Hindlimb muscle (tissue), 1 donor: ENCODE data around the gene POM121C. TPM values are rescaled to one million over a fixed set of nuclear protein-coding genes. Genes with fewer than 3 reads are reported as not detected.
"Not testable (repeated sequence)": the region's sequence is repeated elsewhere in the genome, so short reads cannot be mapped to it uniquely, and the experiment has no call there.

Experiments used
- DNase-seq: peaks from one replicate; pipeline ENCODE4 v3.0.0-alpha.2; 2013
- polyA plus RNA-seq: library from polyadenylated mRNA; unstranded; fragments of 120-200 nt; gene quantifications from one replicate; pipeline ENCODE4 v1.2.1, GENCODE V29; 2013; ENCODE audit not compliant: insufficient read length

The POM121C gene
- polyA plus RNA-seq, 1 donor = 42.6 TPM

- DNase-seq = not testable (repeated sequence)
Measured at GRCh38 chr7:75423481-75423880, 62.6 kb downstream of the POM121C start.

- DNase-seq = not testable (repeated sequence)
Measured at GRCh38 chr7:75421798-75422710, 64.0 kb downstream of the POM121C start.

- DNase-seq = not testable (repeated sequence)
Measured at GRCh38 chr7:75420152-75420551, 65.9 kb downstream of the POM121C start.

- DNase-seq = not testable (repeated sequence)
Measured at GRCh38 chr7:75419693-75420092, 66.4 kb downstream of the POM121C start.

GRCh38 chr7:75419210-75419609 lies 66.9 kb downstream of the POM121C start:
- not testable (repeated sequence) for DNase-seq

GRCh38 chr7:75418292-75418858 lies 67.7 kb downstream of the POM121C start:
- DNase-seq = not testable (repeated sequence)

- not testable (repeated sequence) for DNase-seq
Measured at GRCh38 chr7:75416787-75417186, 69.3 kb downstream of the POM121C start.

GRCh38 chr7:75415829-75416373 lies 70.2 kb downstream of the POM121C start:
- not testable (repeated sequence) for DNase-seq

- not testable (repeated sequence) for DNase-seq
Measured at GRCh38 chr7:75415428-75415817, 70.7 kb downstream of the POM121C start.

- DNase-seq = not testable (repeated sequence)
Measured at GRCh38 chr7:75414708-75415427, 71.2 kb downstream of the POM121C start.

GRCh38 chr7:75414204-75414603 lies 71.9 kb downstream of the POM121C start:
- not testable (repeated sequence) for DNase-seq

- not testable (repeated sequence) for DNase-seq
Measured at GRCh38 chr7:75410823-75411173, 75.3 kb downstream of the POM121C start.

GRCh38 chr7:75409880-75410822 lies 75.9 kb downstream of the POM121C start:
- not testable (repeated sequence) for DNase-seq

GRCh38 chr7:75404663-75405062 lies 81.4 kb downstream of the POM121C start:
- DNase-seq = not testable (repeated sequence)

- not testable (repeated sequence) for DNase-seq
Measured at GRCh38 chr7:75403455-75404443, 82.3 kb downstream of the POM121C start.

GRCh38 chr7:75400575-75400974 lies 85.5 kb downstream of the POM121C start:
- DNase-seq = not testable (repeated sequence)

GRCh38 chr7:75398771-75399700 lies 87.1 kb downstream of the POM121C start:
- DNase-seq = not testable (repeated sequence)

- DNase-seq = not testable (repeated sequence)
Measured at GRCh38 chr7:75397865-75398264, 88.2 kb downstream of the POM121C start.

GRCh38 chr7:75395329-75395728 lies 90.8 kb downstream of the POM121C start, which contains the start of gene TRIM73:
Gene TRIM73 (plus strand): TSS chr7:75395629. CDS start chr7:75398934, 3,305 bp downstream.
- not testable (repeated sequence) for DNase-seq
